GM23248 (cell line): ENCODE results near the gene STPG1.

Source experiments
- EZH2 ChIP-seq: fragments of 200-600 bp; sonication (generic); IDR thresholded peaks from 2 replicates; pipeline ENCODE4 v1.6.1; 2018; ENCODE audit warnings: antibody characterized with exemption, mild to moderate bottlenecking; ENCODE audit not compliant: insufficient read depth, poor library complexity, severe bottlenecking
- EZH2phosphoT487 ChIP-seq: fragments of 200-600 bp; sonication (generic); IDR thresholded peaks from 2 replicates; pipeline ENCODE4 v1.6.1; 2018; ENCODE audit warnings: antibody characterized with exemption, moderate library complexity, mild to moderate bottlenecking, low read depth; ENCODE audit not compliant: insufficient read depth

- TF ChIP-seq EZH2, result no peak
- TF ChIP-seq EZH2phosphoT487, result no peak
Observed at GRCh38 chr1:24383381-24383940, 30.1 kb downstream of the STPG1 start.
